GM08714 (cell line): ENCODE results near the gene TAF1D.

Experiments
- H3K4me3 ChIP-seq: fragments of 200-500 bp; sonication (Bioruptor generic); 2 replicates; pipeline ENCODE4 v1.5.1; 2014; ENCODE audit warnings: mild to moderate bottlenecking, low read length, inconsistent platforms
- ZNF274 ChIP-seq: IDR thresholded peaks from 2 replicates; pipeline ENCODE4 v1.6.1; 2012; ENCODE audit warnings: mild to moderate bottlenecking, low read depth, low read length

Gene TAF1D

DNA sequence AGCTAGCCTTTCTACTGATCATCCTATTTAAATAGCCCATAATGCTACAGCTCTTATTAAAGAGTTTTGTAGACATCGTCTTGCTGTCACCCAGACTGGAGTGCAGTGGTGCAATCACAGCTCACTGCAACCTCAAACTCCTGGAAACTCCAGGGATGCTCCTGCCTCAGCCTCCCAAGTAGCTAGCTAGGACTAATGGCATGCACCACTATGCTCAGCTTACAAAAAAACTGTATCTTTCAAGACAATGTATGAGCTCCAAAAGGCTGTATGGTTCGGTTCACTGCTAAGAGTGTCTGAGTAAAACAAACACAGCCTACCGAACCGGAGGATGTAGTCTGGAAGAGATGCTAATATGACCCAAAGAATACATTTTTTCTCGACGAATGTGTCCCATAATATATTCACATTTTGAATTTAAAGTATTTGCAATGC, 2.6 kb downstream of the TAF1D start:
- no peak for TF ChIP-seq ZNF274
- peak overlapping the region; percentile 89 for H3K4me3 ChIP-seq

DNA sequence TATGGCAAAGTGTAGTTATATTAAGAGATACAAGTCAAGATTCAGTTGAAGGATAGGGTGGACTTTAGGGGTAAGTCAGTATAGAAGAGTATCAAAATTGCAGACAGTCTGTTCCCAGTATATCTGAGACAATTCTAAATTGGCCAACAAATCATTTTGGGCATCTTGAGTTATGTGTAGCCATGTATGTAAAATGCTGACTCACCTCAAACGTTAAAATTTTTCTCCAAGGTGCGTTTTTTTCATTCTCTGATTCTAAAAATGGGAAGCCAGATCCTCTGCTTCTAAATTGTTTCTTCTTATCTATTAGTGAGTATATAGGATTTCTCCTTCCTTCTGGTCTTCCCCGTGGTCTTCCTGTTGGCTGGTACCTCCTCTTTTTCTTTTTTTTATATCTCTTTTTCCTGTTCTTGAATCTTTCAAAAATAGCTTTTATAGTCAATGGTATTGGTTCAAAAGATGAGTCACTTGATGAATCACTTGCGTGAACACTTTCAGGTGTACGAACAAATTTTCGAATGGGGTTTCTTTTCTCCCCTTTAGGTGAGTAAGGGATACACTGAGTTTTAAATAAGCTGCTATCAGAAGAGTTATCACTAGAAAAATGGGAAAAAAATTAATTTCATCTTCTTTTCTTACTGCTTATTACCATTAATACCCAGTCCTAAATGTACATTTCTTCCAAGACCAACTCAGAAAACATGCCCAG, 3.2 kb downstream of the TAF1D start:
- no peak for TF ChIP-seq ZNF274
- H3K4me3 ChIP-seq: peak overlapping the region; percentile 89

DNA sequence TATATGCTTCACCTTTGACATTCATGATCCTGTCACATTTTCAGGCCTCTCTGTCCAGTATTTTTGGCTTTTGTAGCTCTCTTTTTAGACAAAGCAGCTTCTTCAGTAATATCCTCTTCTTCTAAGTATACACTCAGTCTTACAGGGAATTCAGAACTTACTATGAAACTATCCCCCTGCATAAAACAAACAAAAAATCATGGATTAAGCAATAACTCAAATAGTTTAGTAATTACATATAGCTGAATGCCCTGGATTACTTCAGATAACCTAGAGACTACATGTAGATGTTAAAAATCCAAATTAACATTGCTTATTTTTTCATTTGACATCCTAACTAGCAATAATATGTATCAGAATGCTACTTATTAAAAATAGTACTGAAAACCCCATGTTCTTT, 5.2 kb downstream of the TAF1D start:
- no peak for TF ChIP-seq ZNF274
- H3K4me3 ChIP-seq: no peak overlapping the region; the same call in 1 of the 2 replicates

DNA sequence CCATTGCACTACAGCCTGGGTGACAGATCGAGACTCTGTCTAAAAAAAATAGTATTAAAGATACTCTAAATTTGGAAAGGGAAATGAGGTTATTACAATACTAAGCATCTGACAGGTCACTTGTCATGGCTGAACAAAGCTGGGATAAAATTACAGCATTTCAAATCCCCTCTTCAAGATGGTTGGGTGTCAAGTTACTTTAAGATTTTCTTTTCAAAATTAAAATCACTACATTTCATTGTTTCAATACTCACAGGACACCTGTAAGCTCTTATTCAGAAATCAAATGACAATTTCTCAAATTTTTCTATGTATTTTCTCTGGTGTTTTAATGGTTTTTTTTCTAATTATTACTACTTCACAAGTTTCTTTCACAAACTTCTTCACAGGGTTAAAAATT, 5.7 kb downstream of the TAF1D start:
- H3K4me3 ChIP-seq: no peak overlapping the region; the same call in 1 of the 2 replicates
- TF ChIP-seq ZNF274: no peak

DNA sequence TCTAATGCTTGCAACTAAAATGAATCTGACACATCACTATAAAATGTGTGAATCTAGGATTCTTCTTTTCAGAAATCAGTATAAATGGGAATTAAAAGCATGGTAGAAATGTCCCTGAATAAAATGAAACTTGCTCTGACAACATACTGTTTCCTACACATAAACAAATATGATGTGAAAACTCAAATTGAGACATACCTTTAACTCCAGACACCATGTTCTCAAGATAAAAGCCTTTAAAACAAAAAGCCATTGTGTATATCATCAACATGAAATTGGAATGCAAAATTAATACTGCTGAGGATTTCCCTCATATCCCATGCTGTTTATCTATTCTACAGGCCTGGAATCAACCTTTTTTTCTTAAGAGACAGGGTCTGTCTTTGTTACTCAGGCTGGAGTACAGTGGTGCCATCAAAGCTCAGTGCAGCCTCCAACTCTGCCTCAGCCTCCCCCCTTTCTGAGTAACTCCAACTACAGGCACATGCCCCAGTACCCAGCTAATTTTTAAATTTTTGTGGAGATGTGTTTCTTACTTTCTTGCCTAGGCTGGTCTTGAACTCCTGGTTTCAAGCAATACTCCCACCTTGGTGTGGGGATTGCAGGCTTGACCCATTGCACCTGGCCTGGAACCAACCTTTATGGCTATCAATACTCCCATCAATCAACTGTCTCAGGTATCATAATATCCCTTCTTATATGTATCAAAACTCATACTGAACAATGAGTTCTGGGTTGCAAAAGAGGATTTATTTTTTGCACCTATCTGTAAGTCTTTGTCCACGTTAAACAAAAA, 6.7 kb downstream of the TAF1D start:
- no peak for TF ChIP-seq ZNF274
- H3K4me3 ChIP-seq: no peak overlapping the region; the same call in 1 of the 2 replicates

DNA sequence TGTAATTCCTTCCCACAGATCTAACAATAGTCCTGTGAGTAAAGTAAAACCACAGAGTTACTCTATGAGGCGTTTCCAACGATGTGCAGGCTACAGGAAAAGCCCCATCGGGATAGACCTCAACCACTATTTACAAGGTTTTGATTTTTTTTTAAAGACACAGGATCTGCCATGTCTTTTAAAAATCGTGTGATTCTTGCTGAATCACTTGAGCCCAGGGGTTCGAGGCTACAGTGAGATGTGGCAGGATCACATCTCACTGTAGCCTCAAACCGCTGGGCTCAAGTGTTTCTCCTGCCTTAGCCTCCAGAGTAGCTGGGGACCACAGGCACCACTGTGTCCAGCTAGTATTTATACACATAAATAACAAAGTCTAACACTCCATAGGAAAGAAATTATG, 7.8 kb downstream of the TAF1D start:
- no peak overlapping the region for H3K4me3 ChIP-seq
- no peak for TF ChIP-seq ZNF274

DNA sequence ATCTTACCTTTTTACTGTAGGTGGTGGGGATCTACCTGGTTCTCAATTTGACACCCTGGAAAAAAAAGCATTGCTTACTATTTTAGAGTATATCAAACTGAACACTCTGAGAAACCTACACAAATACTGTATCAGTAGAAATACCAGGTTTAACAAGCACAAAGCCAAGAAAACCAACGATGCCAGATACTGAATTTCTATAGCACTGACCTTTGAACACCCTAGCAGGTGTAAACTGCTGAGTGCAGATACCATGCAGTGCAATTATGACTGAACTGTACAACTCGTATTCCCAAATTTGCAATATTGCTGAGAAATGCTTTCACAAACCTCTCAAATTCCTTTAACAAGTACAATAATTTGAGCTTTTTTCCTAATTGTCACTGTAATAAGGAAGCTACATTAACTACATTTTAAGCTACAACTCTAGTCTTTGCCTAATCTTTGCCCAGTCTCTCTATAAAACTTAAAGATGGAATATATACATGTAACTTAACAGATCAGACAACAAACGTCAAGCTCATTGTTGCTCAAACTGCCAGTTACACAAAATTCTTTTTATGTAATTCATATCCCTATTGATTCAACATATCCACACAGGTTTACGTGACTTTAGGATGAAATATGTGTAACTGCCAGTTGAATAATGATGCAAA, 8.9 kb downstream of the TAF1D start:
- no peak overlapping the region for H3K4me3 ChIP-seq
- no peak for TF ChIP-seq ZNF274

DNA sequence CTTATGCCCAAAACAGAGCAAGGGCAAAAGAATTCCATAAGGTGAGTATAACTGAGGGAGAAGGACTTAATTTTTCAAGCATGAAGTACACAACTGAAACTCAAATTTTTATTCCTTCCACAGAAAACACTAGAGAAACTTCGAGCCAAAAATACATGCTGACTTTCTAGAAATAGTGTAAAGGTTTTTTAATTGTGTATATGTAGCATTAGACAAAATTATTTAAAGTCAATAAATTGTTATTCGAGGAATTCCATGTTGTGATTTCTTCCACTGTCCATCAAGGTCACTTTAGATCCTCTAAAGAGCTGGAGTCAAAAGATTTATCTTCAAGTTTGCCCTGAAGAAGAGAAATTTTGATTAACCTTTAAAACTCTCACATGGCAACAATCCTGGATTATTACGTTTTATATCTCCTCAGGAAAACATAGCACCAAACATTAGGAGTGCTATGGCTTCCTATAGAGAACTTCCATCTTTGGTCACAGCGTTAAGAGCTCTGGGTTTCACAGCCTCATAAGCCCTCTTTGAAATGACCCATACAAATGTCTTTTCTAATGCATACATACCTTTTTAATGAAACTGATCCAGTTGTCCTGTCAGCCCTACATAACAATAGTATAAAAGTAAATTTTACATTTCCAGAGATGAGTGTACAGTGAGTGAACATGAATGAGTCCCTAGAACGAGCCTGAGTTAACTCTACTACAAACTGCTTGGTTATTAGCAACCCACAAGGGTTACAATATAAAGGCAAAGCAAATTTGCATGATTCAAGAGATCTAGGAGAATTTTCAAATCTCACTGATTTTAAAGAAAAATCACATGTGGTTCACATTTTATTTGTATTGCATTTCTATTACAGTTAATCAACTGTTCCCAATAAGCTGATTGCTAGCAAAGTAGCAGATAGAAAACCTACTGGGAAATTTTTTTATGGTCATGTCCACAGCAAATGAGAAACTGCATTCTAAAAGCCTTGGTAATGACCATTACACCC, 10.9 kb downstream of the TAF1D start:
- TF ChIP-seq ZNF274: no peak
- no peak overlapping the region for H3K4me3 ChIP-seq

DNA sequence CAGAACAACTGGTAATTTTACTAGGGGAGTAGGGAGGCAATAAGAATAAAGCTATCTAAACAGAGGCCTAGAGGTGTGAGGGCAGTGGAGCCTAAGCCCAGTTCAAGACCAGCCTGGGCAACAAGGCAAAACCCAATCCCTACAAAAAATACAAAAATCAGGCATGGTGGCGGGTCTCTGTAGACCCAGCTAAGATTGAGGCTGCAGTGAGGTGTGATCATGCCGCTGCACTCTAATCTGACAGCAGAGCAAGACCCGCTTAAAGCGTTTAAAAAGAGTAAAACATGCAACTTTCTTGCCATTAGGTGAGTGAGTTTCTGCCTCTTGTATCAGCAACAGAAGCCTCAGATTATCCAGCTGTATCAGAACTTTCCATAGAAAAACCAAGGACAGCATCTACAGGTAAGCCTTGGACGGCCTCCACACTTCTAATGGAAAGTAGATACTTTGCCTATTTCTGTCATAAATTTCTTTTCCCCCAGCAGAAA, 12.1 kb downstream of the TAF1D start:
- no peak overlapping the region for H3K4me3 ChIP-seq
- no peak for TF ChIP-seq ZNF274

DNA sequence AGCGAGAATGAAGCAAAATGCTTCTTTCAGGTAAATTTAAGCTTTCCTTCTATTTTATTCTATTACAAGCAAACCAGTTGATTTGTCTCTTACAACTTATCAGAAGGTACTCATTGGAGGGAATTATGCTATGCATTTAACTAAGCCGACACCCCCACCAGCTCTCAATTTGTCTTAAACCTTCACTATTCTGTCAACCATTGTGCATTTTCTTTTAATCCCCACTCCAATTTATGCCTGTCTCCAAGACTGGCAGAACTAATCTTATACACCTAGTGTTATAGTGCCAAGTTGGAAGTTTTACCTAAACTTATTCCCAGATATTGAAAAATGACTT, 12.5 kb downstream of the TAF1D start:
- no peak for TF ChIP-seq ZNF274
- H3K4me3 ChIP-seq: no peak overlapping the region

DNA sequence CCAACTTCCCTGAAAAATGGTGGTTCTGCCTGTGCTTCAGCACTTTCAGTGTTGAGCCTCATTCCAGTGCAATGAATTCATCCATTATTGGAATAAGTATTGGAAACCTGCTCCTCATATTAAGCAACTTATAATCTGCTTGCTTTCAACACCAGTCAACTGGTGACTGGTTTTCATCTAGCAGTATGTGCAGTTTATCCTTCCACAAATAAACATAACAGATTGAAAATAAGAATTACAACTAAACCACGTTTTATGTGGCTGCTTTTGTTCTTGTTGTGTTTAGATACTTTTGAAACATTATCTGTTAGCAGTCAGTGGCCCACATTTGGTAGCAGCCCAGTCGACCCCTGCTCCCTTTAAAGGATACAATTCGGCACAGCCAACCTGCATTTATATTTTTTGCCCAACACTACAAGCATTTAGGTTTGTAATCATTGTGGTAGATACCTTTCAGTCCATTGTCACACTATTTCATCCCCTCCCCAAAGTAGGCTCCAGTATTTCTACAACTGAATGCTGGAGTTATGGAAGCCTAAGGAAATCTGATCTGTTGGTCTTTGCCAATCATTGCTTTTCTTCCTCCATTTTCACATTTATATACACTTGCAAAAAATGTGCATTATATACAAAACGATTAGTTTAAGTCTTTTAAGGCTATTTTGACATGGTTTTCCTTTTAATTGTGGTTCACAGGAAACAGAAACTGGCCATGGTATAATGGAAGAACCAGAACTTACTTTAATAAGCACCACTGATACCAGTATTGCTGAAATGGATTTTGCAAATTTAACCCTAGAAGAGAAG, 13.1 kb downstream of the TAF1D start:
- H3K4me3 ChIP-seq: no peak overlapping the region
- TF ChIP-seq ZNF274: no peak

DNA sequence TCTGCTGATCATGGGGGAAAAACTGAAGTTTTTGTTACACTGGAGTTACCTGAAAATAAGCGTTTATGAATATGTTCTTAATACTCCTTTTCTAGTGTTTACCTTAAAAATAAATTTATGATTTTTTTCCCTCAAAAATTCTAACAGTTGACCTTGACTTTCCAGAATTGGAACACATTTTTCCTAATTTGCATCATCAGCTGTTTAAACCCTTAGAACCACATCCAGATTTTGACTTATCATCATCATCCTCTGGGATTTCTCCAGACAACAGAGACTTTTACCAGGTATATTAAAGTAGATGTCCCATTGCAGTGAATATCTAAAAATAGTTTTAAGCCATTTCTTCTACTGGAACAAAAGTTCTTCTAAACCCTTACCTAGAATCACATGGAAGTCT, 17.2 kb downstream of the TAF1D start:
- TF ChIP-seq ZNF274: no peak
- H3K4me3 ChIP-seq: no peak overlapping the region

DNA sequence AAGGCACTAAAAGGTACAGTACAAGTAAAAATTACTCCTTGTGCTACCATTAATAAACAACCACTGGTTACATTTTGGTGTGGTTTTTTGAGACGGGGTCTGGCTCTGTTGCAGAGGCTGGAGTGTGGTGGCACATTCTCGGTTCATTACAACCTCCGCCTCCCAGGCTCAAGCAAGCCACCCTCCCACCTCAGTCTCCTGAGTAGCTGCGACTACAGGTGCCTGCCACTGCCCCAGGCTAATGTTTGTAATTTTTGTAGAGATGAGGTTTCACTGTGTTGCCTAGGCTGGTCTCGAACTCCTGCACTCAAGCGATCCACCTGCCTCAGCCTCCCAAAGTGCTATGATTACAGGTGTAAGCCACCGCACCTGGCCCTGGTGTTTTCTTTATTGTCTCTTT, 20.8 kb downstream of the TAF1D start:
- no peak for TF ChIP-seq ZNF274
- H3K4me3 ChIP-seq: no peak overlapping the region
